ENCODE measurements around the gene PTCH2.
"Not testable (repeated sequence)": the region's sequence is repeated elsewhere in the genome, so short reads cannot be mapped to it uniquely, and the experiment has no call there.

Gene PTCH2

GRCh38 chr1:44817771-44818495, 25.1 kb downstream of the PTCH2 start:
- DNase-seq: no peak

- DNase-seq: no peak
Observed at GRCh38 chr1:44817307-44817706, 25.7 kb downstream of the PTCH2 start.

GRCh38 chr1:44815926-44816325, 27.1 kb downstream of the PTCH2 start:
- DNase-seq: not testable (repeated sequence)

GRCh38 chr1:44812822-44813543, 30.1 kb downstream of the PTCH2 start:
- DNase-seq: no peak

- no peak for DNase-seq
Observed at GRCh38 chr1:44811234-44811633, 31.8 kb downstream of the PTCH2 start.

GRCh38 chr1:44810762-44811105, 32.3 kb downstream of the PTCH2 start:
- not testable (repeated sequence) for DNase-seq

GRCh38 chr1:44810101-44810761, 32.8 kb downstream of the PTCH2 start:
- DNase-seq: no peak

GRCh38 chr1:44808938-44809917, 33.8 kb downstream of the PTCH2 start:
- DNase-seq: no peak

- no peak for DNase-seq
Observed at GRCh38 chr1:44808063-44808937, 34.8 kb downstream of the PTCH2 start, which contains the start of gene BTBD19. BTBD19 (plus strand) TSS chr1:44808523; CDS start chr1:44808821, 298 bp downstream.

GRCh38 chr1:44807364-44808062, 35.5 kb downstream of the PTCH2 start:
- DNase-seq: peak; percentile 87

- DNase-seq: no peak
Observed at GRCh38 chr1:44806704-44807363, 36.2 kb downstream of the PTCH2 start, which contains the start of gene DYNLT4. DYNLT4 (minus strand) TSS chr1:44807351; CDS start chr1:44806668, 683 bp downstream.

- DNase-seq: no peak
Observed at GRCh38 chr1:44806025-44806703, 36.9 kb downstream of the PTCH2 start.

GRCh38 chr1:44805311-44806024, 37.6 kb downstream of the PTCH2 start:
- no peak for DNase-seq

- no peak for DNase-seq
Observed at GRCh38 chr1:44803312-44804095, 39.5 kb downstream of the PTCH2 start.

- no peak for DNase-seq
Observed at GRCh38 chr1:44803062-44803311, 40.1 kb downstream of the PTCH2 start.

- DNase-seq: no peak
Observed at GRCh38 chr1:44802306-44803061, 40.6 kb downstream of the PTCH2 start.

GRCh38 chr1:44801491-44802305, 41.4 kb downstream of the PTCH2 start:
- DNase-seq: no peak
